ENCODE measurements around the gene SLC19A2. TPM values are rescaled to one million over a fixed set of nuclear protein-coding genes. Genes with fewer than 3 reads are reported as not detected.

SLC19A2 gene
- total RNA-seq, 2 donors from 2014 or later: 23.5 to 24.1 TPM

DNA sequence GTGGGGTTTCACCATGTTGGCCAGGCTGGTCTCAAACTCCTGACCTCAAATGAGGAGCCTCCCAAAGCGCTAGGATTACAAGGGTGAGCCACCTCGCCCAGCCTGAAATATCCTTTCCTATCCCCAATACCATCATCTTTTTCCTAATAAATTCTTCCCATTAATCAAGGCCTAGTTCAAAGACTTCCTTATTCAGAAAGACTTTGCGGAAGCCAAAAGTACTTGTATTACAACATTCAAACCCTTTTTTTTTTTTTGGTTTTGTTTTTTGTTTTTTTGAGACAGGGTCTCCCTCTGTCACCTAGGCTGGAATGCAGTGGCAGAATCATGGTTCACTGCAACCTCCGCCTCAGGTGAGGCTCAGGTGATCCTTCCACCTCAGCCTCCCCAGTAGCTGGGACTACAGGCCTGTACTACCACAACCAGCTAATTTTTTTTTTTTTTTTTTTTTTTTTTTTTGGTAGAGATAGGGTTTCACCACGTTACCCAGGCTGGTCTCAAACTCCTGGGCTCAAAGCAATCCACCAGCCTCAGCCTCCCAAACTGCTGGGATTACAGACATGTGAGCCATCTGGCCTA, 7.6 kb downstream of the SLC19A2 start:
- Histone ChIP-seq H3K36me3 (peaks cover 22% of the 10 kb centered on the region), H3K4me1 (peaks cover 0 to 19% of the 10 kb centered on the region in 2 donors), H3K27ac (no peak overlapping the region), H3K4me3 (no peak overlapping the region), H3K9me3 (no peaks in the 10 kb centered on the region), H3K27me3 (no peaks in the 10 kb centered on the region)
- no peak for DNase-seq (ENCODE audit: low spot score)
- TF ChIP-seq, protein P1, sequence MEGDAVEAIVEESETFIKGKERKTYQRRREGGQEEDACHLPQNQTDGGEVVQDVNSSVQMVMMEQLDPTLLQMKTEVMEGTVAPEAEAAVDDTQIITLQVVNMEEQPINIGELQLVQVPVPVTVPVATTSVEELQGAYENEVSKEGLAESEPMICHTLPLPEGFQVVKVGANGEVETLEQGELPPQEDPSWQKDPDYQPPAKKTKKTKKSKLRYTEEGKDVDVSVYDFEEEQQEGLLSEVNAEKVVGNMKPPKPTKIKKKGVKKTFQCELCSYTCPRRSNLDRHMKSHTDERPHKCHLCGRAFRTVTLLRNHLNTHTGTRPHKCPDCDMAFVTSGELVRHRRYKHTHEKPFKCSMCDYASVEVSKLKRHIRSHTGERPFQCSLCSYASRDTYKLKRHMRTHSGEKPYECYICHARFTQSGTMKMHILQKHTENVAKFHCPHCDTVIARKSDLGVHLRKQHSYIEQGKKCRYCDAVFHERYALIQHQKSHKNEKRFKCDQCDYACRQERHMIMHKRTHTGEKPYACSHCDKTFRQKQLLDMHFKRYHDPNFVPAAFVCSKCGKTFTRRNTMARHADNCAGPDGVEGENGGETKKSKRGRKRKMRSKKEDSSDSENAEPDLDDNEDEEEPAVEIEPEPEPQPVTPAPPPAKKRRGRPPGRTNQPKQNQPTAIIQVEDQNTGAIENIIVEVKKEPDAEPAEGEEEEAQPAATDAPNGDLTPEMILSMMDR (IDR thresholded peaks at IDR 0.05): no peak

DNA sequence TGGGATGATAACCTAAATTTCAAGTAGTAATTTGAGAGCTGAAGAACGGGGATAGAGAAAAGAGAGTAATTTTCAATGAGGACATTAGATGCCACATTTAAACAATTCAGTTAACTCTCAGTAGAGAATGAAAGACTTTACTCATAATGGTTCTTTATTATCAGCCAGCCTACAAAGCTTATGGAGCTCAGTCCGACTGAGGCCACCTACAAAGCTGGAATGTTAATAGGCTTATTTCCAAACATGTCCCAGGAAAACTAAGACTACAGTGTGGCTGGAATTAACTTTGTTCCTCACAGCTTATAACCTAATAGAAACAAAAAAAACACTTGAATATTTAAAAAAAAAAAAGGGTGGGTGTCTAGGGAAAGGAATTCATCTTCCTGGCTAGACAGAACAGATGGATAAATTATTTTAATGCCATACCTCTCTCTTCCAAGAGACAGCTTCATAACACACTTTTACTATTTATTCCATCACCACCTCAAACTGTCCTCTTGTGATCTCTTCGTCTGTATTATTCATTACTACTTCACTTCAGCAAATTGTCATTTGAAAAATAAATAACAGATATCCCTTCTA, 9.8 kb downstream of the SLC19A2 start:
- no peak for DNase-seq (ENCODE audit: low spot score)
- H3K36me3 ChIP-seq: peaks cover 22% of the 10 kb centered on the region
- no peak overlapping the region for H3K4me3 ChIP-seq
- no peak overlapping the region for H3K27ac ChIP-seq
- no peaks in the 10 kb centered on the region for H3K27me3 ChIP-seq
- H3K9me3 ChIP-seq: no peaks in the 10 kb centered on the region
- TF ChIP-seq, protein P1 (IDR thresholded peaks at IDR 0.05): no peak
- H3K4me1 ChIP-seq: peaks cover 0 to 4% of the 10 kb centered on the region in 2 donors

DNA sequence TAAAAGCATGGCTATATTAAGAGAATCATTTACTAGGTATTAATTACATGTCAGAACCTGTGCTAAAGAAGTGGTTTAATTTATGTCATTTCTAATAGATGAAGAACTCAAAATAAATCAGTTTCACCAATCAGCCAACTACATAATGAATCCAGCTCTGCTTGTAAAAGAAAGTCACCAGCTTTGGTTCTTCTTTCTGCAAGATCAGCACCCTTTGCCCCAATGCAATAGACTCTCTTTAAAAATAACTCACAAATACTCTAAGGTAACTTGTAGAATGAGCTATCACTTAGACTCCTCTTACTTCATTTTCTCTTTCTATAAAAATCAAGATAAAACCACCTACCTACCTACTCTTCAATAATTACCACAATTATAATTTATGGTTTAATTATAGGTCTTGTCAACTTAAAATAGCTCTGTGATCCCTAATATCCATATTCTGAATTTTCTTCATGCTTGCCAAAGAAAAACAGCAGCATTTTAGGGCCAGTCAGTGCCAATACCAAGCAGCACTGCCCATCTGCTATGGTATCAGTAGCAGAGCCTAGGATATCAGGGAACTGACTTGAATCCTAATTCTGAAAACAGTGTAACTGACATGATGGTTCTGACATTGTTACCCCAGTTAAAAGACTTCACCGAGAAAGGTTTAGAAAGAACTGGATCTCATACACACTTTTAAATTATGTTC, 11.3 kb downstream of the SLC19A2 start:
- no peaks in the 10 kb centered on the region for H3K4me1 ChIP-seq
- H3K9me3 ChIP-seq: no peaks in the 10 kb centered on the region
- H3K4me3 ChIP-seq: no peak overlapping the region
- DNase-seq (ENCODE audit: low spot score): no peak
- H3K36me3 ChIP-seq: peaks cover 22% of the 10 kb centered on the region
- H3K27me3 ChIP-seq: no peaks in the 10 kb centered on the region
- H3K27ac ChIP-seq: no peak overlapping the region
- TF ChIP-seq, protein P1 (IDR thresholded peaks at IDR 0.05): no peak

DNA sequence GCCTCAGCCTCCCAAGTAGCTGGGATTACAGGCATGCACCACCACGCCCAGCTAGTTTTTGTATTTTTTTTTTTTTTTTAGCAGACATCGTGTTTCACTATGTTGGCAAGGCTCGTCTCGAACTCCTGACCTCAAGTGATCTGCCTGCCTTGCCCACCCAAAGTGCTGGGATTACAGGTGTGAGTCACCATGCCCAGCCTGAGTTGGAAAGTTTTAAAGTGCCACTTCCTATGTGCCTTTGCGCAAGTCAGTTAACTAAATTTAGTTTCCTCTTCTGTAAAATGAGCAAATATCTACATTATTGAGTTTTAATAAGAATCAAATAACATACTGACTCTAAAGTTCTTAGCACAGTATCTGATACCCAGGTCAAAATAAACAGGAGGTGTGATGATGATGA, 12.4 kb downstream of the SLC19A2 start:
- Histone ChIP-seq H3K36me3 (peaks cover 22% of the 10 kb centered on the region), H3K27me3 (no peaks in the 10 kb centered on the region), H3K27ac (no peak overlapping the region), H3K4me1 (no peaks in the 10 kb centered on the region), H3K9me3 (no peaks in the 10 kb centered on the region), H3K4me3 (no peak overlapping the region)
- no peak for DNase-seq (ENCODE audit: low spot score)
- TF ChIP-seq, protein P1 (IDR thresholded peaks at IDR 0.05): no peak

DNA sequence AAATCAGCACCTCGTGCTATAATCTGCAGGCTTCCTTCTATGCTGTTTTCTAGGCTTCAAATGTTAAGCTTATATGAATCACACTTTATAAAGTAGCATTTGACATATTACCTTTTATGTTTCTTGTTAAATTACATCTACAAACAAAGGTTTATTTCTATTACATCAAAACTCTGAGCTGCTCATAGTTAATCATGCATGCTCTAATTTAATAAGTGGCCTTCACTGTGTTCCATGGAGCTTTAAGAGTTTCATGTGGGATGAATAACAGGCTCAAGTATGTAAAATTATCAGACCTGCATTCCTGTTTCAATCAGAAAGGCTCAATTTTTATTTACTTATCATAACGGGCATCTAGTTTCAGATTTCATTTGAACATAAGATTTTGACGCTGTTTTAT, 13.0 kb downstream of the SLC19A2 start:
- no peak for DNase-seq (ENCODE audit: low spot score)
- H3K4me1 ChIP-seq: no peaks in the 10 kb centered on the region
- no peaks in the 10 kb centered on the region for H3K27me3 ChIP-seq
- H3K9me3 ChIP-seq: no peaks in the 10 kb centered on the region
- H3K27ac ChIP-seq: no peak overlapping the region
- H3K36me3 ChIP-seq: peaks cover 26% of the 10 kb centered on the region
- TF ChIP-seq, protein P1 (IDR thresholded peaks at IDR 0.05): no peak
- H3K4me3 ChIP-seq: no peak overlapping the region

All from right atrium auricular region (tissue), 2 donors.